ENCODE data around the gene CHD9.

Gene CHD9

DNA sequence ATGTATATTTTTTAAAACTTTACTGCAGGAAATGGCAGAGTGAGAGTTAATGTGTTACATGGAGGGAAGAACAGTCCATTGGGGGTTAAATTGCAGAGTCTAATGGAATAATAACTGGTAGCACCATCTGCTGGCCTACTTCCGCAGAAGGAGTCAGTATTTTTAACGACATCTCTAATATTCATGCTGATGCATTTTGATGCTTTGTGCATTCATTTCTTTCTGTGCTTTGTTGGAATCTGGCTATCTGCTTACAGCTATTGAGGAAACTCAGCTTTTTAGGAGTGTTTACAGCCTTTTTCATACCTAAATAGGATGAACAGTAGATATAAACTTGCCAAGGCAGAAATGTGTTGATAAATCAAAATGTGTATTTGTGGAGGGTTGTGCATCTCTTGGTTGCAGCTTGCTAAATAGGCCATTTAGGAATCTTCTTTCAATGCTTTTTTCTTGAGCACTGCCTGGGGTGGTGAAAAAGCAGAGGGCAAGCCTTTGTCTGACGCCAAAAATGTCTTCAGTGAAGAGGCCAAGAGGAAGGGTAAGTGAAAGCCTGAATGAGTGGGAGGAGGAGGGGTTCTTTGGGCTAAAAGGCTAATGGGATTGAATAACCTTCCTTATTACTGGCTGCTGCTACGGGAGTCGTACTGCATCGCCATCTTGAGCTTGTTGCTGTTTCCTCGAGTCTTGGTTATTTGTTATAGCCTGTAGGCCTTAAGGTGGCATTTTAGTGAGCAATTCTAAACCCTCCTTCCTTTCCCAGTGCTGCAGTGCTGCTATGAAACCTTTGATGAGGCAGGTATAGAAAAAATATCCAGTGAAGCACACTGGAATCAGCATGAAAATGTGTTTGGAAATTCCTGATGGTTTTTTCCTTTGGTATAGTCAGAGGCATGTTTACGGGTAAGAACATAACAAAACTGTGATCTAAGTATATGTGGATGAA, 153.3 kb downstream of the CHD9 start:
- TF ChIP-seq ZNF274 (IDR thresholded peaks at IDR 0.05; ENCODE audit: low read depth, low read length) (no peak), YY1 (IDR thresholded peaks at IDR 0.05; ENCODE audit: insufficient read depth, insufficient read length) (peak; percentile 70)
- Histone ChIP-seq H3K36me3 (ENCODE audit: insufficient read depth, insufficient read length, low read length) (peaks cover 18% of the 10 kb centered on the region), H3K27me3 (ENCODE audit: insufficient read depth, insufficient read length) (no peaks in the 10 kb centered on the region), H3K9ac (ENCODE audit: insufficient read length, low read depth) (peak overlapping the region; percentile 76), H3K4me1 (ENCODE audit: insufficient read depth, insufficient read length) (no peaks in the 10 kb centered on the region), H3K9me3 (ENCODE audit: insufficient read depth, low read length) (no peaks in the 10 kb centered on the region; the same call in 1 of the 2 replicates), H3K4me3 (ENCODE audit: insufficient read length, low read depth) (peak overlapping the region; percentile 59)
- DNase-seq (ENCODE audit: low read depth, low spot score), result peak; percentile 78

DNA sequence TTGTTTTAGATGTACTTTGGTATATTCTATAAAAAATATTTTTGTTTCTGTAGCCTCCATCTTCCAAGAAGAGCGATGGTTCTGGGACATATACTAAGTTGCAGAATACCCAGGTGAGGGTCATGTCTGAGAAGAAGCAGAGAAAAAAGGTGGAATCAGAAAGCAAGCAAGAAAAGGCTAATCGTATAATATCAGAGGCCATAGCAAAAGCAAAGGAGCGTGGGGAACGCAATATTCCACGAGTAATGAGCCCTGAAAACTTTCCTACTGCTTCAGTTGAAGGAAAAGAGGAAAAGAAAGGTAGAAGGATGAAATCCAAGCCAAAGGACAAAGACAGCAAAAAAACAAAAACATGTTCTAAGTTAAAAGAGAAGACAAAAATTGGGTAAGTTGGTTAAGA, 154.6 kb downstream of the CHD9 start:
- H3K27me3 ChIP-seq (ENCODE audit: insufficient read depth, insufficient read length), result no peaks in the 10 kb centered on the region
- peak overlapping the region; percentile 43 for H3K9ac ChIP-seq (ENCODE audit: insufficient read length, low read depth)
- no peak for DNase-seq (ENCODE audit: low read depth, low spot score)
- peak overlapping the region; percentile 59 for H3K4me3 ChIP-seq (ENCODE audit: insufficient read length, low read depth)
- TF ChIP-seq ZNF274 (IDR thresholded peaks at IDR 0.05; ENCODE audit: low read depth, low read length) (no peak), YY1 (IDR thresholded peaks at IDR 0.05; ENCODE audit: insufficient read depth, insufficient read length) (no peak), SUZ12 (IDR thresholded peaks at IDR 0.05; ENCODE audit: extremely low read depth, insufficient read depth, insufficient read length) (no peak)
- H3K9me3 ChIP-seq (ENCODE audit: insufficient read depth, low read length), result no peaks in the 10 kb centered on the region
- peaks cover 21% of the 10 kb centered on the region for H3K36me3 ChIP-seq (ENCODE audit: insufficient read depth, insufficient read length, low read length)
- H3K4me1 ChIP-seq (ENCODE audit: insufficient read depth, insufficient read length), result no peaks in the 10 kb centered on the region

DNA sequence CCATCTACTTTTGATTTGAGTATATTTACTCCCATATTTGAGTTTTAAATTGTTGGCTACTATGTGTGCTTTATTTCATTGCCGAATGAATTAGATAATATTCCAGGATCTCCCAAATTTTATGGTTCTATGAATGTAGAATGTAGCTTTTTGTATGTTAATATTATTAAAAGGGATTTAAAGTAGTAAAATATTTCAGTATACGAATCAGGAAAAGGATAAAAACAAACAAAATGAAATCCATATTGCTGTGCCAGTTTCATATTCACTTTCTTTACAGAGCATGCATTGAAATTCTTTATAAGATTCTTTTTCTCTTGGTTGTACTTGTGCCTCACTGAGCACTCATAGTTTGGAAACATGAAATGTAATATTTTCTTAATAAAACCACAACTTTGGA, 155.1 kb downstream of the CHD9 start:
- Histone ChIP-seq H3K27me3 (ENCODE audit: insufficient read depth, insufficient read length) (no peaks in the 10 kb centered on the region), H3K4me3 (ENCODE audit: insufficient read length, low read depth) (peak overlapping the region; percentile 59), H3K36me3 (ENCODE audit: insufficient read depth, insufficient read length, low read length) (peaks cover 21% of the 10 kb centered on the region), H3K9ac (ENCODE audit: insufficient read length, low read depth) (peak overlapping the region; percentile 43), H3K9me3 (ENCODE audit: insufficient read depth, low read length) (no peaks in the 10 kb centered on the region), H3K4me1 (ENCODE audit: insufficient read depth, insufficient read length) (no peaks in the 10 kb centered on the region)
- TF ChIP-seq ZNF274 (IDR thresholded peaks at IDR 0.05; ENCODE audit: low read depth, low read length) (no peak), YY1 (IDR thresholded peaks at IDR 0.05; ENCODE audit: insufficient read depth, insufficient read length) (no peak), SUZ12 (IDR thresholded peaks at IDR 0.05; ENCODE audit: extremely low read depth, insufficient read depth, insufficient read length) (no peak)
- no peak for DNase-seq (ENCODE audit: low read depth, low spot score)

DNA sequence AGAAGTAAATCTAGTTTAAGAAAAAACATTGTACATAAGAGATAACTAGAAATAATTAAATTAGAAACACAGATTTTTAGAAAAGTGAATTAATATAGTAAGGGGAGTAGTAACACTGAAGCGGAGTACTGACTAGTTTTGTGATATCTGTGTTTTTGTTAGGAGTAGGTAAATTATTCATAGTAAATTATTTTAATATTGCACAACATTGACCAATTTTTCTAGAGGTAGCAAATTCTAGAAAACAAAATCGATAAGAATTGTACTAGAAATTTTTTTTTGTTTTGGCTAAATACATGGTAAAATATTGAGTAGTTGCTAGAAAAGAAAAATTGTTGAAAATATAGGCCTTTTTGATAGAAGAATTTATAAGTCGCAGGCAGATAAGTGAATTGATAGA, 156.5 kb downstream of the CHD9 start:
- Histone ChIP-seq H3K9ac (ENCODE audit: insufficient read length, low read depth) (no peak overlapping the region), H3K36me3 (ENCODE audit: insufficient read depth, insufficient read length, low read length) (peaks cover 21% of the 10 kb centered on the region), H3K9me3 (ENCODE audit: insufficient read depth, low read length) (no peaks in the 10 kb centered on the region), H3K27me3 (ENCODE audit: insufficient read depth, insufficient read length) (no peaks in the 10 kb centered on the region), H3K4me3 (ENCODE audit: insufficient read length, low read depth) (peak overlapping the region; percentile 3), H3K4me1 (ENCODE audit: insufficient read depth, insufficient read length) (no peaks in the 10 kb centered on the region)
- no peak for TF ChIP-seq ZNF274 (IDR thresholded peaks at IDR 0.05; ENCODE audit: low read depth, low read length)
- TF ChIP-seq YY1 (IDR thresholded peaks at IDR 0.05; ENCODE audit: insufficient read depth, insufficient read length), result no peak
- TF ChIP-seq SUZ12 (IDR thresholded peaks at IDR 0.05; ENCODE audit: extremely low read depth, insufficient read depth, insufficient read length), result no peak
- no peak for DNase-seq (ENCODE audit: low read depth, low spot score)

DNA sequence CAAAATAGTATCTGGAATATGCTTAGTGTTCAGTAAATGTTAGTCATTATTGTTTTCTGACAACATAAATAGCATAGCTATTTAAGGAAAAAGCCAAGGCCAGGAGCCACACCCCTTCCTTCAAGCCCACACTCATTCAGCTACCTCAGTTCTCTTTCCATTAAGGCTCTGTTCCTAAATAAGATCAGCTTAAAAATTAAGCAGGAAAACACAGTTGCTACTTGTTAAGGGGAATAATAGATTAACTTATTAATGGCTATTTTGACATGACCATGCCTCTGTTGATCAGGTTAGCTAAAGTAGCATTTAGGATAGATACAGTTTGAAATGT, 158.1 kb downstream of the CHD9 start:
- Histone ChIP-seq H3K9me3 (ENCODE audit: insufficient read depth, low read length) (no peaks in the 10 kb centered on the region), H3K9ac (ENCODE audit: insufficient read length, low read depth) (no peak overlapping the region), H3K4me1 (ENCODE audit: insufficient read depth, insufficient read length) (no peaks in the 10 kb centered on the region), H3K36me3 (ENCODE audit: insufficient read depth, insufficient read length, low read length) (peaks cover 25% of the 10 kb centered on the region), H3K4me3 (ENCODE audit: insufficient read length, low read depth) (no peak overlapping the region), H3K27me3 (ENCODE audit: insufficient read depth, insufficient read length) (no peaks in the 10 kb centered on the region)
- TF ChIP-seq YY1 (IDR thresholded peaks at IDR 0.05; ENCODE audit: insufficient read depth, insufficient read length) (no peak), SUZ12 (IDR thresholded peaks at IDR 0.05; ENCODE audit: extremely low read depth, insufficient read depth, insufficient read length) (no peak), ZNF274 (IDR thresholded peaks at IDR 0.05; ENCODE audit: low read depth, low read length) (no peak)
- no peak for DNase-seq (ENCODE audit: low read depth, low spot score)

DNA sequence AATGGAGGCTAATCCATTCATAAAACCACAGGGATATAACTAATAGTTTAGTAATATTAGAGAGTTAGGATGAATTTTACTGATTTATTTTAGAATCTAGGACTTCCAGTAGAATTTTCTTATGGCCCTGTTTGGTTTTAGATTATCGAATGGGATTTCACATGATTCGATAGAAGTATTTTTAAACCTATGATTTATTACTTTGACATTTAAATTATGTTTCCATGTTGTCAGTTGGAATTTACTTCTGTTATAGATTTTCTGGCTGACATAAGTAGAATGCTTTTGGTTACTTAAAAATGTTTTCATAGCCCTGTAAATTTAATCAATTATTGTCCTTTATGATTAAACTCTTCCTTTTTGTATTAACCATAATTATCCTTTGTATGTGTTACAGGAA, 158.8 kb downstream of the CHD9 start:
- no peaks in the 10 kb centered on the region for H3K9me3 ChIP-seq (ENCODE audit: insufficient read depth, low read length)
- H3K4me3 ChIP-seq (ENCODE audit: insufficient read length, low read depth), result no peak overlapping the region
- TF ChIP-seq YY1 (IDR thresholded peaks at IDR 0.05; ENCODE audit: insufficient read depth, insufficient read length), result no peak
- TF ChIP-seq SUZ12 (IDR thresholded peaks at IDR 0.05; ENCODE audit: extremely low read depth, insufficient read depth, insufficient read length), result no peak
- TF ChIP-seq ZNF274 (IDR thresholded peaks at IDR 0.05; ENCODE audit: low read depth, low read length), result no peak
- no peak for DNase-seq (ENCODE audit: low read depth, low spot score)
- peaks cover 25% of the 10 kb centered on the region for H3K36me3 ChIP-seq (ENCODE audit: insufficient read depth, insufficient read length, low read length)
- H3K27me3 ChIP-seq (ENCODE audit: insufficient read depth, insufficient read length), result no peaks in the 10 kb centered on the region
- H3K9ac ChIP-seq (ENCODE audit: insufficient read length, low read depth), result no peak overlapping the region
- H3K4me1 ChIP-seq (ENCODE audit: insufficient read depth, insufficient read length), result no peaks in the 10 kb centered on the region

DNA sequence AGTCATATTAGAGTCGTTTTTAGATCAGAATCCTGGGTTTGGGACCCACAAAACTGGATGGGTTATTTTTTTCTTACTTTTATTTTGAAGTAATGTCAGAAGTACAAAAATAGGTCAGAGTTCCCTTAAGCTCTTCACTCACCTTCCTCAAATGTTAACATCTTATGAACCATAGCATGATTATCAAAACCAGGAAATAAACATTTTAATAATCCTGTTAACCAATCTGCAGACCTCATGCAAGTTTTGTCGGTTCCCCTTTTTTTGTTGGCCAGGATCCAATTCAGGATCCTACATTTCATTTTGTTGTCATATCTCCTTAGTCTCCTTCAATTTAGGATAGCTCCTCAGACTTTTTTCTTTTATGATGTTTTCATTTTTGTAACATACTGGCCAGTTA, 162.0 kb downstream of the CHD9 start:
- no peaks in the 10 kb centered on the region for H3K9me3 ChIP-seq (ENCODE audit: insufficient read depth, low read length)
- H3K4me3 ChIP-seq (ENCODE audit: insufficient read length, low read depth), result no peak overlapping the region
- H3K36me3 ChIP-seq (ENCODE audit: insufficient read depth, insufficient read length, low read length), result peaks cover 12% of the 10 kb centered on the region
- DNase-seq (ENCODE audit: low read depth, low spot score), result no peak
- H3K9ac ChIP-seq (ENCODE audit: insufficient read length, low read depth), result no peak overlapping the region
- H3K27me3 ChIP-seq (ENCODE audit: insufficient read depth, insufficient read length), result no peaks in the 10 kb centered on the region
- no peak for TF ChIP-seq SUZ12 (IDR thresholded peaks at IDR 0.05; ENCODE audit: extremely low read depth, insufficient read depth, insufficient read length)
- TF ChIP-seq ZNF274 (IDR thresholded peaks at IDR 0.05; ENCODE audit: low read depth, low read length), result no peak
- TF ChIP-seq YY1 (IDR thresholded peaks at IDR 0.05; ENCODE audit: insufficient read depth, insufficient read length), result no peak
- no peaks in the 10 kb centered on the region for H3K4me1 ChIP-seq (ENCODE audit: insufficient read depth, insufficient read length)

All from NT2/D1 (cell line).